GM12878 (cell line): ENCODE data around the gene ZC3H15.
"Not testable (repeated sequence)": the region's sequence is repeated elsewhere in the genome, so short reads cannot be mapped to it uniquely, and the experiment has no call there.

ENCODE experiments used
- CBFB ChIP-seq: IDR thresholded peaks from 2 replicates; pipeline ENCODE4 v1.6.1; 2016; ENCODE audit warnings: antibody characterized with exemption, low read depth
- FOXM1 ChIP-seq: IDR thresholded peaks from 2 replicates; pipeline ENCODE4 v1.6.1; 2012; ENCODE audit warnings: low read depth, mild to moderate bottlenecking, inconsistent platforms, low read length, moderate library complexity
- HDAC6 ChIP-seq: fragments of 200-600 bp; sonication (generic); IDR thresholded peaks from one replicate; pipeline ENCODE4 v1.8.0; 2017; ENCODE audit warnings: antibody characterized with exemption; ENCODE audit not compliant: unreplicated experiment
- KLF5 ChIP-seq: fragments of 450-650 bp; IDR thresholded peaks from 2 replicates; pipeline ENCODE4 v1.6.1; 2014; ENCODE audit warnings: mild to moderate bottlenecking; ENCODE audit not compliant: partially characterized antibody
- POLR2A ChIP-seq: IDR thresholded peaks from 2 replicates; pipeline ENCODE4 v1.6.1; 2011; ENCODE audit warnings: low read depth, mild to moderate bottlenecking, low read length
- SMC3 ChIP-seq: IDR thresholded peaks from 2 replicates; pipeline ENCODE4 v1.6.1; 2011; ENCODE audit warnings: low read length, improper control_type of control experiment, borderline replicate concordance
- TF ChIP-seq, protein P1 (sequence below): IDR thresholded peaks from 2 replicates; pipeline ENCODE4 v1.6.1; 2012; ENCODE audit warnings: low read depth, low read length, improper control_type of control experiment
- TF ChIP-seq, protein P2 (sequence below): IDR thresholded peaks from 2 replicates; pipeline ENCODE4 v1.6.1; 2011; ENCODE audit warnings: mild to moderate bottlenecking, low read depth, low read length, moderate library complexity; ENCODE audit not compliant: insufficient replicate concordance
- TF ChIP-seq, protein P3 (sequence below): fragments of 450-650 bp; IDR thresholded peaks from 2 replicates; pipeline ENCODE4 v1.6.1; 2017; ENCODE audit warnings: mild to moderate bottlenecking, moderate library complexity
- TF ChIP-seq, protein P4 (sequence below), 3 experiments: IDR thresholded peaks in 2 of 3; conservative IDR thresholded peaks in 1 of 3; 2 replicates each; pipeline ENCODE4 v1.5.1; 2011; ENCODE audit warnings: low read depth in 3 of 3, low read length in 3 of 3, mild to moderate bottlenecking in 3 of 3, control low read depth in 2 of 3, moderate library complexity in 2 of 3, inconsistent platforms in 1 of 3, mixed read lengths in 1 of 3; ENCODE audit not compliant: control insufficient read depth in 2 of 3, insufficient read depth in 1 of 3; ENCODE audit errors: extremely low read depth in 1 of 3

DNA sequence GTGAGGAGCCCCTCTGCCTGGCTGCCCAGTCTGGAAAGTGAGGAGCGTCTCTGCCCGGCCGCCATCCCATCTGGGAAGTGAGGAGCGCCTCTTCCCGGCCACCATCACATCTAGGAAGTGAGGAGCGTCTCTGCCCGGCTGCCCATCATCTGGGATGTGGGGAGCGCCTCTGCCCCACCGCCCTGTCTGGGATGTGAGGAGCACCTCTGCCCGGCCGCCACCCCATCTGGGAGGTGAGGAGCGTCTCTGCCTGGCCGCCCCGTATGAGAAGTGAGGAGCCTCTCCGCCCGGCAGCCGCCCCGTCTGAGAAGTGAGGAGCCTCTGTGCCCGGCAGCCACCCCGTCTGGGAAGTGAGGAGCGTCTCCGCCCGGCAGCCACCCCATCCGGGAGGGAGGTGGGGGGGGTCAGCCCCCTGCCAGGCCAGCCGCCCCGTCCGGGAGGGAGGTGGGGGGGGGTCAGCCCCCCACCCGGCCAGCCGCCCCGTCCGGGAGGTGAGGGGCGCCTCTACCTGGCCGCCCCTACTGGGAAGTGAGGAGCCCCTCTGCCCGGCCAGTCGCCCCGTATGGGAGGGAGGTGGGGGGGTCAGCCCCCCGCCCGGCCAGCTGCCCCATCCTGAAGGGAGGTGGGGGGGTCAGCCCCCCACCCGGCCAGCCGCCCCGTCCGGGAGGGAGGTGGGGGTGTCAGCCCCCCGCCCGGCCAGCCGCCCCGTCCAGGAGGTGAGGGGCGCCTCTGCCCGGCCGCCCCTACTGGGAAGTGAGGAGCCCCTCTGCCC is 13.2 kb upstream of the ZC3H15 start:
- TF ChIP-seq SMC3, POLR2A, CBFB, KLF5, FOXM1, HDAC6: not testable (repeated sequence)
- TF ChIP-seq, protein P1, sequence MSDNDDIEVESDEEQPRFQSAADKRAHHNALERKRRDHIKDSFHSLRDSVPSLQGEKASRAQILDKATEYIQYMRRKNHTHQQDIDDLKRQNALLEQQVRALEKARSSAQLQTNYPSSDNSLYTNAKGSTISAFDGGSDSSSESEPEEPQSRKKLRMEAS: not testable (repeated sequence)
- TF ChIP-seq, protein P2, sequence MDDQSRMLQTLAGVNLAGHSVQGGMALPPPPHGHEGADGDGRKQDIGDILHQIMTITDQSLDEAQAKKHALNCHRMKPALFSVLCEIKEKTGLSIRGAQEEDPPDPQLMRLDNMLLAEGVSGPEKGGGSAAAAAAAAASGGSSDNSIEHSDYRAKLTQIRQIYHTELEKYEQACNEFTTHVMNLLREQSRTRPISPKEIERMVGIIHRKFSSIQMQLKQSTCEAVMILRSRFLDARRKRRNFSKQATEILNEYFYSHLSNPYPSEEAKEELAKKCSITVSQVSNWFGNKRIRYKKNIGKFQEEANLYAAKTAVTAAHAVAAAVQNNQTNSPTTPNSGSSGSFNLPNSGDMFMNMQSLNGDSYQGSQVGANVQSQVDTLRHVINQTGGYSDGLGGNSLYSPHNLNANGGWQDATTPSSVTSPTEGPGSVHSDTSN: not testable (repeated sequence)
- TF ChIP-seq, protein P3, sequence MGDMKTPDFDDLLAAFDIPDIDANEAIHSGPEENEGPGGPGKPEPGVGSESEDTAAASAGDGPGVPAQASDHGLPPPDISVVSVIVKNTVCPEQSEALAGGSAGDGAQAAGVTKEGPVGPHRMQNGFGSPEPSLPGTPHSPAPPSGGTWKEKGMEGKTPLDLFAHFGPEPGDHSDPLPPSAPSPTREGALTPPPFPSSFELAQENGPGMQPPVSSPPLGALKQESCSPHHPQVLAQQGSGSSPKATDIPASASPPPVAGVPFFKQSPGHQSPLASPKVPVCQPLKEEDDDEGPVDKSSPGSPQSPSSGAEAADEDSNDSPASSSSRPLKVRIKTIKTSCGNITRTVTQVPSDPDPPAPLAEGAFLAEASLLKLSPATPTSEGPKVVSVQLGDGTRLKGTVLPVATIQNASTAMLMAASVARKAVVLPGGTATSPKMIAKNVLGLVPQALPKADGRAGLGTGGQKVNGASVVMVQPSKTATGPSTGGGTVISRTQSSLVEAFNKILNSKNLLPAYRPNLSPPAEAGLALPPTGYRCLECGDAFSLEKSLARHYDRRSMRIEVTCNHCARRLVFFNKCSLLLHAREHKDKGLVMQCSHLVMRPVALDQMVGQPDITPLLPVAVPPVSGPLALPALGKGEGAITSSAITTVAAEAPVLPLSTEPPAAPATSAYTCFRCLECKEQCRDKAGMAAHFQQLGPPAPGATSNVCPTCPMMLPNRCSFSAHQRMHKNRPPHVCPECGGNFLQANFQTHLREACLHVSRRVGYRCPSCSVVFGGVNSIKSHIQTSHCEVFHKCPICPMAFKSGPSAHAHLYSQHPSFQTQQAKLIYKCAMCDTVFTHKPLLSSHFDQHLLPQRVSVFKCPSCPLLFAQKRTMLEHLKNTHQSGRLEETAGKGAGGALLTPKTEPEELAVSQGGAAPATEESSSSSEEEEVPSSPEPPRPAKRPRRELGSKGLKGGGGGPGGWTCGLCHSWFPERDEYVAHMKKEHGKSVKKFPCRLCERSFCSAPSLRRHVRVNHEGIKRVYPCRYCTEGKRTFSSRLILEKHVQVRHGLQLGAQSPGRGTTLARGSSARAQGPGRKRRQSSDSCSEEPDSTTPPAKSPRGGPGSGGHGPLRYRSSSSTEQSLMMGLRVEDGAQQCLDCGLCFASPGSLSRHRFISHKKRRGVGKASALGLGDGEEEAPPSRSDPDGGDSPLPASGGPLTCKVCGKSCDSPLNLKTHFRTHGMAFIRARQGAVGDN: not testable (repeated sequence)
- TF ChIP-seq, protein P4, sequence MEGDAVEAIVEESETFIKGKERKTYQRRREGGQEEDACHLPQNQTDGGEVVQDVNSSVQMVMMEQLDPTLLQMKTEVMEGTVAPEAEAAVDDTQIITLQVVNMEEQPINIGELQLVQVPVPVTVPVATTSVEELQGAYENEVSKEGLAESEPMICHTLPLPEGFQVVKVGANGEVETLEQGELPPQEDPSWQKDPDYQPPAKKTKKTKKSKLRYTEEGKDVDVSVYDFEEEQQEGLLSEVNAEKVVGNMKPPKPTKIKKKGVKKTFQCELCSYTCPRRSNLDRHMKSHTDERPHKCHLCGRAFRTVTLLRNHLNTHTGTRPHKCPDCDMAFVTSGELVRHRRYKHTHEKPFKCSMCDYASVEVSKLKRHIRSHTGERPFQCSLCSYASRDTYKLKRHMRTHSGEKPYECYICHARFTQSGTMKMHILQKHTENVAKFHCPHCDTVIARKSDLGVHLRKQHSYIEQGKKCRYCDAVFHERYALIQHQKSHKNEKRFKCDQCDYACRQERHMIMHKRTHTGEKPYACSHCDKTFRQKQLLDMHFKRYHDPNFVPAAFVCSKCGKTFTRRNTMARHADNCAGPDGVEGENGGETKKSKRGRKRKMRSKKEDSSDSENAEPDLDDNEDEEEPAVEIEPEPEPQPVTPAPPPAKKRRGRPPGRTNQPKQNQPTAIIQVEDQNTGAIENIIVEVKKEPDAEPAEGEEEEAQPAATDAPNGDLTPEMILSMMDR (IDR thresholded peaks at IDR 0.05 in 2 of 3, conservative IDR thresholded peaks at IDR 0.05 in 1 of 3; ENCODE audit: control insufficient read depth in 2 of 3, extremely low read depth in 1 of 3, insufficient read depth in 1 of 3, low read depth in 3 of 3, low read length in 3 of 3): not testable (repeated sequence)
